ENCODE data around the gene MTIF2. TPM values are rescaled to one million over a fixed set of nuclear protein-coding genes. Genes with fewer than 3 reads are reported as not detected.
"Not testable (repeated sequence)": the region's sequence is repeated elsewhere in the genome, so short reads cannot be mapped to it uniquely, and the experiment has no call there.

The MTIF2 gene
- total RNA-seq, 1 donor from 2014 or later: 32.9 TPM

DNA sequence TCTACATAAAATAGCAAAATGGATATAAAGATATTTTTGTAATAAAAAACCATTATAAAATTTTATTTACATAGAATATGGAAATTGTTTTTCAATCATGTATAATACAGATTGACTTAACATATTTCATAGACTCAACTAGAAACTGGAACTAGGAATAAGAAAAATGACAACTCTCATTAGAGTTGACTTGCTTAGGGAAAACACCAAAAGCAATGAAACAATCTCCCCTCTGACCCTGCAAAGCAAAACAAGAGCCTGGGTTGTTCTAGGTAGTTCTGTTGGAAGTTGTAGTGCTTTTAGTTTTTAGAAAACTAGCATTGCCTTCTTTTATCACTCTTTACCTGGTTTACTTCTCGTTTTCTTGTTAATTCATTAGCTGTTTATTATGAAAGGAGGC is 32.2 kb upstream of the MTIF2 start:
- Mint-ChIP-seq H3K27ac (ENCODE audit: unreplicated experiment) (no peak overlapping the region), H3K9me3 (no peaks in the 10 kb centered on the region), H3K4me3 (no peak overlapping the region), H3K36me3 (ENCODE audit: low read depth) (peaks cover 2% of the 10 kb centered on the region), H3K4me1 (no peaks in the 10 kb centered on the region), H3K27me3 (ENCODE audit: low read depth) (no peaks in the 10 kb centered on the region)
- TF ChIP-seq, protein P1, sequence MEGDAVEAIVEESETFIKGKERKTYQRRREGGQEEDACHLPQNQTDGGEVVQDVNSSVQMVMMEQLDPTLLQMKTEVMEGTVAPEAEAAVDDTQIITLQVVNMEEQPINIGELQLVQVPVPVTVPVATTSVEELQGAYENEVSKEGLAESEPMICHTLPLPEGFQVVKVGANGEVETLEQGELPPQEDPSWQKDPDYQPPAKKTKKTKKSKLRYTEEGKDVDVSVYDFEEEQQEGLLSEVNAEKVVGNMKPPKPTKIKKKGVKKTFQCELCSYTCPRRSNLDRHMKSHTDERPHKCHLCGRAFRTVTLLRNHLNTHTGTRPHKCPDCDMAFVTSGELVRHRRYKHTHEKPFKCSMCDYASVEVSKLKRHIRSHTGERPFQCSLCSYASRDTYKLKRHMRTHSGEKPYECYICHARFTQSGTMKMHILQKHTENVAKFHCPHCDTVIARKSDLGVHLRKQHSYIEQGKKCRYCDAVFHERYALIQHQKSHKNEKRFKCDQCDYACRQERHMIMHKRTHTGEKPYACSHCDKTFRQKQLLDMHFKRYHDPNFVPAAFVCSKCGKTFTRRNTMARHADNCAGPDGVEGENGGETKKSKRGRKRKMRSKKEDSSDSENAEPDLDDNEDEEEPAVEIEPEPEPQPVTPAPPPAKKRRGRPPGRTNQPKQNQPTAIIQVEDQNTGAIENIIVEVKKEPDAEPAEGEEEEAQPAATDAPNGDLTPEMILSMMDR (conservative IDR thresholded peaks at IDR 0.05): no peak
- DNase-seq (ENCODE audit: low read depth, low spot score): no peak

- H3K27ac Mint-ChIP-seq (ENCODE audit: unreplicated experiment): no peak overlapping the region
These were observed 27.4 kb upstream of the MTIF2 start for GRCh38 chr2:55296393-55296792.

DNA sequence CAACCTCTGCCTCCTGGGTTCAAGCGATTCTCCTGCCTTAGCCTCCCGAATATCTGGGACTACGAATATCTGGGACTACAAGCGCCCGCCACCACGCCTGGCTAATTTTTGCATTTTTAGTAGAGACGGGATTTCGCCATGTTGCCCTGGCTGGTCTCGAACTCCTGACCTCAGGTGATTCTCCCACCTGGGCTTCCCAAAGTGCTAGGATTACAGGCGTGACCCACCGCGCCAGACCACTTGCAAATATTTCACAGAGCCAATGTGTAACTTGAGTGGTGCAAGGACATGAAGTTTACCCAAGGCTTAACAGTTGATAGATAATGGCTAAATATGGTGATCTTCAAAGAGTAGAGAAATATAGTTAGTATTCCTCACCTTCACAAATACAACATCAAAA is 14.1 kb upstream of the MTIF2 start:
- H3K4me1 Mint-ChIP-seq: peaks cover 33% of the 10 kb centered on the region
- TF ChIP-seq, protein P1 (conservative IDR thresholded peaks at IDR 0.05): no peak
- H3K36me3 Mint-ChIP-seq (ENCODE audit: low read depth): no peaks in the 10 kb centered on the region
- H3K9me3 Mint-ChIP-seq: no peaks in the 10 kb centered on the region
- no peak overlapping the region for H3K27ac Mint-ChIP-seq (ENCODE audit: unreplicated experiment)
- peak overlapping the region; percentile 90 for H3K4me3 Mint-ChIP-seq
- H3K27me3 Mint-ChIP-seq (ENCODE audit: low read depth): peaks cover 17% of the 10 kb centered on the region
- no peak for DNase-seq (ENCODE audit: low read depth, low spot score)

More at GRCh38 chr2:55296393-55296792, 27.4 kb upstream of the MTIF2 start:
- Mint-ChIP-seq H3K9me3 (no peaks in the 10 kb centered on the region), H3K4me3 (no peak overlapping the region), H3K36me3 (ENCODE audit: low read depth) (peaks cover 3% of the 10 kb centered on the region), H3K4me1 (no peaks in the 10 kb centered on the region), H3K27me3 (ENCODE audit: low read depth) (no peaks in the 10 kb centered on the region)
- TF ChIP-seq, protein P1 (conservative IDR thresholded peaks at IDR 0.05): no peak
- DNase-seq (ENCODE audit: low read depth, low spot score): no peak

DNA sequence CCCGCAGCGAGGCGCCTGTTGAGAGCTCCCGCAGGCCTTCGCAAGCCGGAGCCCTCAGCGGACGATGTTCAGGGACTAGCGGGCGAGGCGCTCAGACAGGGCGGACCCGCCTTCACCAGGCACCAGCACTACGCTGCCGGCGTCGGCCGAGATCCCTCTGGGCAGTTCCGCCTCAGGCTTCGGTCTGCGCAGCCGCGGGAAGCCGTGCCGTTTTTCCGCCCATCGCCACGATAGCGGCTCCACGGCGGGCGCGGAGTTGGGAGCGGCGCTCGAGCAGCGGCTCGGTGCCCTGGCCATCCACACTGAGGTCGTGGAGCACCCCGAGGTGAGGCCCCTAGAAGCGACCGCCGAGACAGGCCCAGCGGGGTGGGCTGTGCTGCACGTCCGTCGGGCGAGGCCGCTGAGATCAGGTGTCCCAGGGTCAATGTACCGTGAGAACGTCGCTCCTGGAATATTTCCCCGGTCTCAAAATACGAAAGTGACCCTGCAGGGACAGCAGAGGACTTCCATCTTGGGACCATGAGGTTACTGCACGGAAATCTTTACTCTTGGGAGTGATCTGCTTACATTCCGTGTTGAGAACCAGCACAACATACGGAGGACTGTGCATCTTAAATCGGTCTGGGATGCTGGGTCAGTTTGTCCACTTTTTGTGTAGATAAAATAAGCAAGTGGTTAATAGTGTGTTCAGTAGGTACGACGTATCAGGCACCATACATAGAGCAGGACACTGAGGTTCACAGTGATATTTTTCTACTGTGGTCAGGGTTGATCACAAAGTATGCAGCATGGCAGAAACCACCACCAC is 13.3 kb upstream of the MTIF2 start:
- peak; percentile 78 for DNase-seq (ENCODE audit: low read depth, low spot score)
- Mint-ChIP-seq H3K9me3 (no peaks in the 10 kb centered on the region), H3K36me3 (ENCODE audit: low read depth) (no peaks in the 10 kb centered on the region), H3K27me3 (ENCODE audit: low read depth) (peaks cover 17% of the 10 kb centered on the region), H3K4me1 (peaks cover 33% of the 10 kb centered on the region), H3K27ac (ENCODE audit: unreplicated experiment) (peak overlapping the region; percentile 95), H3K4me3 (peak overlapping the region; percentile 90)
- TF ChIP-seq, protein P1 (conservative IDR thresholded peaks at IDR 0.05): no peak

- Mint-ChIP-seq H3K4me3 (peak overlapping the region; percentile 82), H3K4me1 (peaks cover 33% of the 10 kb centered on the region), H3K27me3 (ENCODE audit: low read depth) (peaks cover 17% of the 10 kb centered on the region)
- H3K9me3 Mint-ChIP-seq; H3K27ac Mint-ChIP-seq (ENCODE audit: unreplicated experiment); H3K36me3 Mint-ChIP-seq (ENCODE audit: low read depth); DNase-seq (ENCODE audit: low read depth, low spot score): not testable (repeated sequence)
These were observed 12.0 kb upstream of the MTIF2 start for GRCh38 chr2:55280851-55281546.

DNA sequence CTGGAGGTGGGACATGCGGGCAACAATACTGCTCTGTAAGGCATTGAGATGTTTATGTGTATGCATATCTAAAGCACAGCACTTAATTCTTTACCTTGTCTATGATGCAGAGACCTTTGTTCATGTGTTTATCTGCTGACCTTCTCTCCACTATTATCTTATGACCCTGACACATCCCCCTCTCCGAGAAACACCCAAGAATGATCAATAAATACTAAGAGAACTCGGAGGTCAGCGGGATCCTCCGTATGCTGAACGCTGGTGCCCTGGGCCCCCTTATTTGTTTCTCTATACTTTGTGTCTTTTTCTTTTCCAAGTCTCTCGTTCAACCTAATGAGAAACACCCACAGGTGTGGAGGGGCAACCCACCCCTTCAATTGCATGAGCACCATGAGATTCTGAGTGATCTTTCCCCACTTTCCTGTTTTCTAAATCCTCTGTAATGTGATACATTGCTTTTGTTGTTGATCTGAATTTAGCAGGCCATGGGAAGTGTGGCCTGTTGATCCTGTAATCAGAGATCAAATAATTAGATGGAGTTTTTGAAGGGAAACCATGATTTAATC is 10.9 kb upstream of the MTIF2 start:
- H3K27ac Mint-ChIP-seq (ENCODE audit: unreplicated experiment); DNase-seq (ENCODE audit: low read depth, low spot score); H3K9me3 Mint-ChIP-seq; H3K36me3 Mint-ChIP-seq (ENCODE audit: low read depth): not testable (repeated sequence)
- H3K27me3 Mint-ChIP-seq (ENCODE audit: low read depth): peaks cover 17% of the 10 kb centered on the region
- H3K4me3 Mint-ChIP-seq: peak overlapping the region; percentile 38
- H3K4me1 Mint-ChIP-seq: peaks cover 33% of the 10 kb centered on the region

- Mint-ChIP-seq H3K4me3 (peak overlapping the region; percentile 38), H3K4me1 (peaks cover 33% of the 10 kb centered on the region), H3K27me3 (ENCODE audit: low read depth) (peaks cover 17% of the 10 kb centered on the region)
- H3K27ac Mint-ChIP-seq (ENCODE audit: unreplicated experiment); DNase-seq (ENCODE audit: low read depth, low spot score); H3K9me3 Mint-ChIP-seq; H3K36me3 Mint-ChIP-seq (ENCODE audit: low read depth): not testable (repeated sequence)
These were observed 10.3 kb upstream of the MTIF2 start for GRCh38 chr2:55279214-55279835.
